ENCODE results near the gene CPED1.
"Not testable (repeated sequence)": the region's sequence is repeated elsewhere in the genome, so short reads cannot be mapped to it uniquely, and the experiment has no call there.

CPED1 gene

GRCh38 chr7:121002048-121002756, 13.7 kb downstream of the CPED1 start:
- H3K4me3 ChIP-seq (ENCODE audit: low read length) = no peak overlapping the region
- DNase-seq (ENCODE audit: low read depth) = no peak
- TF ChIP-seq CTCF (conservative IDR thresholded peaks at IDR 0.05; ENCODE audit: low read length) = peak; percentile 16; the same call in 1 of the 2 replicates

GRCh38 chr7:121002757-121003200, 14.3 kb downstream of the CPED1 start:
- no peak for TF ChIP-seq CTCF (conservative IDR thresholded peaks at IDR 0.05; ENCODE audit: low read length)
- no peak for DNase-seq (ENCODE audit: low read depth)

GRCh38 chr7:121003986-121004685, 15.6 kb downstream of the CPED1 start:
- no peak for DNase-seq (ENCODE audit: low read depth)

More at GRCh38 chr7:121002757-121003200, 14.3 kb downstream of the CPED1 start:
- H3K4me3 ChIP-seq (ENCODE audit: low read length) = no peak overlapping the region

GRCh38 chr7:121005058-121005457, 16.5 kb downstream of the CPED1 start:
- not testable (repeated sequence) for H3K4me3 ChIP-seq (ENCODE audit: low read length); DNase-seq (ENCODE audit: low read depth)

More at GRCh38 chr7:121003986-121004685, 15.6 kb downstream of the CPED1 start:
- no peak for TF ChIP-seq CTCF (conservative IDR thresholded peaks at IDR 0.05; ENCODE audit: low read length)
- H3K4me3 ChIP-seq (ENCODE audit: low read length) = no peak overlapping the region

GRCh38 chr7:121005996-121006584, 17.6 kb downstream of the CPED1 start:
- H3K4me3 ChIP-seq (ENCODE audit: low read length) = no peak overlapping the region
- no peak for DNase-seq (ENCODE audit: low read depth)
- no peak for TF ChIP-seq CTCF (conservative IDR thresholded peaks at IDR 0.05; ENCODE audit: low read length)

- no peak overlapping the region for H3K4me3 ChIP-seq (ENCODE audit: low read length)
- no peak for DNase-seq (ENCODE audit: low read depth)
- TF ChIP-seq CTCF (conservative IDR thresholded peaks at IDR 0.05; ENCODE audit: low read length) = no peak
Measured at GRCh38 chr7:121006711-121007315, 18.3 kb downstream of the CPED1 start.

- TF ChIP-seq CTCF (conservative IDR thresholded peaks at IDR 0.05; ENCODE audit: low read length) = no peak
- no peak overlapping the region for H3K4me3 ChIP-seq (ENCODE audit: low read length)
- no peak for DNase-seq (ENCODE audit: low read depth)
Measured at GRCh38 chr7:121008816-121009215, 20.3 kb downstream of the CPED1 start.

Measured in AG10803 (cell line).